Measurements from ENCODE around the gene SEC14L6.
"Not testable (repeated sequence)": the region's sequence is repeated elsewhere in the genome, so short reads cannot be mapped to it uniquely, and the experiment has no call there.

The SEC14L6 gene

GRCh38 chr22:30566125-30566524 is 19.6 kb upstream of the SEC14L6 start:
- no peak for DNase-seq (ENCODE audit: low spot score)

- no peak for DNase-seq (ENCODE audit: low spot score)
Observed at GRCh38 chr22:30565341-30565740, 18.8 kb upstream of the SEC14L6 start.

- DNase-seq (ENCODE audit: low spot score): no peak
Observed at GRCh38 chr22:30564761-30565119, 18.2 kb upstream of the SEC14L6 start.

GRCh38 chr22:30564045-30564760 is 17.7 kb upstream of the SEC14L6 start:
- no peak for DNase-seq (ENCODE audit: low spot score)

- no peak for DNase-seq (ENCODE audit: low spot score)
Observed at GRCh38 chr22:30562366-30562765, 15.8 kb upstream of the SEC14L6 start.

GRCh38 chr22:30561402-30562189 is 15.1 kb upstream of the SEC14L6 start:
- no peak for DNase-seq (ENCODE audit: low spot score)

- not testable (repeated sequence) for DNase-seq (ENCODE audit: low spot score)
Observed at GRCh38 chr22:30560643-30561202, 14.2 kb upstream of the SEC14L6 start.

- DNase-seq (ENCODE audit: low spot score): no peak
Observed at GRCh38 chr22:30559889-30560288, 13.3 kb upstream of the SEC14L6 start.

GRCh38 chr22:30557243-30557642 is 10.7 kb upstream of the SEC14L6 start:
- DNase-seq (ENCODE audit: low spot score): no peak

GRCh38 chr22:30556388-30556787 is 9.8 kb upstream of the SEC14L6 start:
- no peak for DNase-seq (ENCODE audit: low spot score)

GRCh38 chr22:30555282-30556210 is 9.0 kb upstream of the SEC14L6 start:
- no peak for DNase-seq (ENCODE audit: low spot score)

GRCh38 chr22:30553971-30554370 is 7.4 kb upstream of the SEC14L6 start:
- no peak for DNase-seq (ENCODE audit: low spot score)

- DNase-seq (ENCODE audit: low spot score): no peak
Observed at GRCh38 chr22:30552719-30553118, 6.2 kb upstream of the SEC14L6 start.

GRCh38 chr22:30551813-30552212 is 5.3 kb upstream of the SEC14L6 start:
- not testable (repeated sequence) for DNase-seq (ENCODE audit: low spot score)

- DNase-seq (ENCODE audit: low spot score): no peak
Observed at GRCh38 chr22:30547188-30547587, 647 bp upstream of the SEC14L6 start.

- no peak for DNase-seq (ENCODE audit: low spot score)
Observed at GRCh38 chr22:30542811-30543188, 3.7 kb downstream of the SEC14L6 start.

- no peak for DNase-seq (ENCODE audit: low spot score)
Observed at GRCh38 chr22:30541961-30542810, 4.4 kb downstream of the SEC14L6 start.

GRCh38 chr22:30541511-30541910 is 5.0 kb downstream of the SEC14L6 start:
- not testable (repeated sequence) for DNase-seq (ENCODE audit: low spot score)

- DNase-seq (ENCODE audit: low spot score): no peak
Observed at GRCh38 chr22:30539368-30539767, 7.2 kb downstream of the SEC14L6 start.

- no peak for DNase-seq (ENCODE audit: low spot score)
Observed at GRCh38 chr22:30538280-30538679, 8.3 kb downstream of the SEC14L6 start.

GRCh38 chr22:30537083-30537731 is 9.3 kb downstream of the SEC14L6 start:
- DNase-seq (ENCODE audit: low spot score): no peak
